HG02870 (cell line): ENCODE data around the gene GPR18.

ENCODE experiments used
- ATAC-seq: cut with Tn5 transposase; IDR thresholded peaks from one replicate; pipeline ENCODE4 v1.9.1; 2021; ENCODE audit warnings: mild to moderate bottlenecking, moderate library complexity; ENCODE audit not compliant: unreplicated experiment

GPR18 gene

DNA sequence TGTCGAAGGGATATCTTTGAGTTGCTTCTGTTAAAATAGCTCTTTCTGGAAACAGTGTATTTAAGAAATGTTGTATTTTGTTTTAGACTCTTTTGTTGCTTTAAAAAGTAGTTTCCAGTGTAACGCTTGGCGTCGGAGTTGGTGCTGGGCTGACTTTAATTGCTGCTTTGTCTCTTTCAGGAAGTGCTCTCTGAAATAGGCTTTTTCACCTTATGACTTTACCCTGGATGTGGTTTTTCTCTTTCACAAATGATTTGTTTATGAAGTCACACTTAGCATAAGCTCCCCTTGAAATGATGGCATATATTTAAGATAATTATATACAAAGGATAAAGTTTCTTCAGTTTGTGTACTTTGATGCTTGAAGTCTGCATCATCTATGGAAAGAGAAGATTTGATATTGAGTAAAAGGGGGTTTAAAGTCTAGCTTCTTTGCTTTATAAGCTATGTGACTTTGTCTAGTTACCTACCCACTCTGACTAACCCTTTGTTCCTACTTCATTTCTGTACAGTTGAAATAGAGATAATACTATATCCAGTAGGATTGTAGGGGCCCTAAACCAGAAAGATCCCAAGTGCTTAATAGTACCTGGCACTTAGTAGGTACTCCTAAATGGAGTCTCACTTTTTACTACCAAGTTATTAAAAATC, at the start of gene GPR18:
Gene GPR18, minus strand, starts transcription at position 170 of the 651 bp plus-strand sequence. CDS start 2,507 bp downstream, outside the sequence.
- peak; percentile 94 for ATAC-seq

DNA sequence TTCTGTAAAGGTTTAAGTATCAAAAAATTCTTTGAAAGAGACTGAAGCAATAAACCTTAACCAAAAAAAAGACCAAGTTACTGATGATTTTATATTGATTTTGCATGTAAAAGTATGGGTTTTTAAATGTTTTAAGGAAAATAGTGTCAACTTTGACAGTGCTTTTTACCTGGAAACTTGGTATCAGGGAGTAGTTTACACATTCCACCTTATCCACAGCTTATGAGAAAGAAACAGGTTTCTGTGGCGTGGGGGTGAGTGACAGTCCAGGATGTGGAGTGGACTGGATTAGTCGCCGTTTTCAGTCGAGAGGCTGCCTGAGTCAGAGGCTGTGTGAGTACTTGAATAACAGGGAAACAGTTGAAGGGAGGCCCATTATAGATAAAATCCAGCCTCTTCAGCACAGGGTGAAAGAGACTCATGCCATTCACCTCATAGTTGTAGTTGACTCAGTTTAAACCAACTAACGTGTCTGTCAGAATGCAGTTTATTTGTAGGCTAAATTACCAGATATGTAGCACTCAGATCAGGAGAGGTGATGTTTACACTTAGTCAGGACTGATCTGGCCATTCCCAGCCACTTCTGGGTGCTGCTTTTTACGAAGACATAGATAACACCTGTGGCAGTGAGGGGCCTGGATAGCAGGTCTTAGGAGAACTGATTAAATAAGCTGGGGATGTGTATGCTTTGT, 49.6 kb upstream of the GPR18 start:
- no peak for ATAC-seq

GRCh38 chr13:99307247-99307646, 49.1 kb upstream of the GPR18 start, which contains the start of gene GPR183:
TSS of gene GPR183 (minus strand) at chr13:99307399. CDS start at chr13:99296145, 11,254 bp downstream.
- ATAC-seq, result peak; percentile 51

DNA sequence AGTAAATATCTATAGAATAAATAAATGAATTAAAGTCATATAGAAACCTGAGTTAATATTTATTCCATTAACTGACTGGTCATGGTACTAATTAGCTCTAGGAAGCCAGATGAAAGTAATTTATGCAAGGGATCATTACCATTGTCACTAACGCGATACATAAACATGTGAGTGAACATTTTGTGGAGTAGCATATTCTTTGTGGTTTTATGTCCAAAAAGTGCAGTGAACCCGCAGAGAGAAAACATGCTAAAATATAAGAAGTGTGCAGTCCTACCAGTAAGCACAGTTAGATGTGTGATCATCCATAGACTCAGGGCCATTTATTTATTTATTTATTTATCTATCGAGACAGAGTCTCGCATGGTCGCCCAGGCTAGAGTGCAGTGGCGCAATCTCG, 47.4 kb upstream of the GPR18 start:
- ATAC-seq, result no peak

- ATAC-seq, result no peak
Measured at GRCh38 chr13:99305158-99305557, 47.0 kb upstream of the GPR18 start.

- no peak for ATAC-seq
Measured at GRCh38 chr13:99304541-99304940, 46.4 kb upstream of the GPR18 start.

DNA sequence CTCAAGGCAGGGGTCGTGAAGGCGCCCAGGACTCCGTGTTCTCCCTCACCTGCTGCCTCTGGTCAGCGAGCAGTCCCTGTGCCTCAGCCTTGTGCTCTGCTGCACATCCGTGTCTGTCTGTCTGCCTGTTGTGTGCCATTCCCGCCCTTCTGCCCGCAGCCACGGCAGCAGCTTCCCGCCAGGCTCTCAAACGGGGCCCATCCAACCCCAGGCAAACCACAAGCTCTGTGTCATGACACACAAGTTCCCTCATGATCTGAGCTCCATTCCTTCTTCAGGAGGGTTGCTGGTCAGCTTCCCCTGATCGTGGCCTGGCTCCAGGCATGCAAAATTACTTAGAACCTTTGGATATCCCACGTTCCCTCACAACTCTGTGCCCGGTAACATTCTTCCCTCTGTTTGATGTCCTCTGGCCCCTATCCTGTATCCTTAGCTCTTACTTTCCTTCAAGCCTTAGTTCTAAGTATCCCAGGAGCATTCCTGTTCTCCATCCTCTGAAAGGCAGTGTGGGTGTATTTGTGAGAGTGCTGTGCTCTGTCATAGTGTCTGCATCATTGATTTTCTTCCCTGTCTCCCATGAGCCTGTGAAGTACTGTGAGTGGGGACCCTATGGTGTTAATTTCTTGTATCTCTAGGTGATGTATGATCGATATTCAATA, 45.8 kb upstream of the GPR18 start:
- no peak for ATAC-seq

DNA sequence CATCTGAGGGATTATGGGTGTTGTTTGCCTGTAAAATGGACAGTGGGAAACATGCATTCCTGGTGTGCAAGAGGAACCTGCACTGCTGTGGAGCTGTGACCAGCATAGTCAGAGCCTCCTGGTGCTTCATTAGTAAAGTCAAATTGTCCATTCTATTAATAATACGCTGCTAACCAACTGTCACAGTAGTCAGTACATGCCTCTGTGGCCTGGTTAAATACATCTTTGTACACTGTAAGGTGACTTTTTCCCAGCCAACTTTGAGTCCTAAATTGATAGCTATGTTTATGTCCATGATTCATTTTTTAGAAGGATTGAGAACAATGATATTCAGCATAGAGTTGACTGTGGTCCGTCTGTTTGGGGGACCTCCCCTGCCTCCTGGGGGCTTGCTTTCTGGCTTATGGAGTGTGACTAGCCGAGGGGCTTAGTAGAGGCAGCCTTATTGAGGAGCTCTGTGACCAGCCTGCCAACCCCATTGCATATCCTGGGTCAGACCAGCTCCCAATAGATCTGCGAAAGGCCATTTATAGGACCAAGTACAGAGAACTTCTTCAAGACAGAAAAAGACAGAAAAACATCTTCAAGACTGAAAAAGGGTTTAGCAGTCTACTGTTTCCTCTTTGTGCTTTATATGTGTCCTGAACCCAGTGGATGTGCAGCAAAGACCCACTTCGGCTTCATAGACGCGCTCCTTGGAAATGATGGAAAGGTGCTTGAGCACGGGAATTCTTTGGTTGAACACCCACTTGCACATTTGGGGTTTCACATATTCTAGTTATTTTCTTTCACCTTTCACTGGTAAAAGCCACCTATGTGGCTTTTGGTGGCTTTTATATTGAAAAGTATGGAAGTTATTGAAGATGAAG, 44.7 kb upstream of the GPR18 start:
- no peak for ATAC-seq

DNA sequence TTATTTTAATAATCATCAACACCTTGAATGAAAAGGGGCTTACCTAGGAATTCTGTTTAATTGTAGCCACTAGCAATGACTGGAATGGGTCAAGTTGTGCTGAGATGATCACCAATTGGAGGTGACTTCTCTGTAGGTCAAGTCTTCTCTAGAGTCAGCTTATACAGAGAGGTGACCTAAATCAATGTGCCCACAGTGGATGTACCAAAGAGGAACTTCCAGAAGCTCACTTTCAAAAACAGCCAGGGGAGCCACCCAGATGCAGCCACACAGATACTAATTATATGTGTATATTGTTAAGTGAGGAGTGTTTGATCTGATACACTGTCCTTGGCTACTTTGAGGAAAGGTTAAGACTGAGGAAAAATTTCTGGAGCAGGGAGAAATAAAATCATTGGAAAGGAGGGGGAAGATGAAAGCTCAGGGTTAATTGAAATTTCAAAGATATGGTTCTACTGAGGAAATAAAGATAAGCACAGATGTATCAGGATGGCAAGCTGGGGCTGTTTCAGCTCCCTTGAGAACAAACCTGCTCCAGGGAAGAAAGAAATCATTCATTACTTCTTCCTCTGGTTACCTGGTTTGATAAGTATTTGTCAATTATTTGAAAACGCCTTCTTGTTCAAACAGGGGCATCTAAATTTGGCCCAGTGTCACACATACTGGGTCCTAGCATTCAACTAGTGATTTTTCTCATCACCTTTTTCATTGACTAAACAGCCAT, 43.9 kb upstream of the GPR18 start:
- ATAC-seq, result no peak

GRCh38 chr13:99301056-99301838, 43.1 kb upstream of the GPR18 start:
- ATAC-seq, result no peak

DNA sequence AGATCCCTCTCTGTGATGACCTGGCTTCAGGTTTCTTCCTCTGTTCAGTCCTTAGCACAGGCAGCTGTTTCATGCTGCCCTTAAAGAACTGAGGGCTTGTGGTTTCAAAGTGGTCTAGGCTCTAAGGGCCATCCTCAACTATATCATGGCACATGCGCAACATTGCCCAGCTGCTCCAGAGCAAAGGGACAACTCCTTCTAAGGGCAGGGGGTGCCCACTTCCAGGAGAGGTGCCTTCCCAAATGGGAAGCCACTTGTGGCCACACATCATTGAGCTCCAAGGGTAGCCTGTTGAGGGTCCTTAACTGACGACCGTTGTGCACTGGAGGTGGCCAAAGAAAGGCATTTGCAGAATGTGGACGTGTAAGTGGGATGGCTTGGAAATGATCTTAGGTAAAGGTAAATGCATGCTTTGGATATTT, 41.8 kb upstream of the GPR18 start:
- no peak for ATAC-seq

GRCh38 chr13:99299256-99299919, 41.2 kb upstream of the GPR18 start:
- no peak for ATAC-seq

GRCh38 chr13:99298056-99298455, 39.9 kb upstream of the GPR18 start:
- ATAC-seq, result no peak

GRCh38 chr13:99297331-99297730, 39.2 kb upstream of the GPR18 start:
- ATAC-seq, result no peak

- ATAC-seq, result peak; percentile 62
Measured at GRCh38 chr13:99296398-99296797, 38.2 kb upstream of the GPR18 start.

DNA sequence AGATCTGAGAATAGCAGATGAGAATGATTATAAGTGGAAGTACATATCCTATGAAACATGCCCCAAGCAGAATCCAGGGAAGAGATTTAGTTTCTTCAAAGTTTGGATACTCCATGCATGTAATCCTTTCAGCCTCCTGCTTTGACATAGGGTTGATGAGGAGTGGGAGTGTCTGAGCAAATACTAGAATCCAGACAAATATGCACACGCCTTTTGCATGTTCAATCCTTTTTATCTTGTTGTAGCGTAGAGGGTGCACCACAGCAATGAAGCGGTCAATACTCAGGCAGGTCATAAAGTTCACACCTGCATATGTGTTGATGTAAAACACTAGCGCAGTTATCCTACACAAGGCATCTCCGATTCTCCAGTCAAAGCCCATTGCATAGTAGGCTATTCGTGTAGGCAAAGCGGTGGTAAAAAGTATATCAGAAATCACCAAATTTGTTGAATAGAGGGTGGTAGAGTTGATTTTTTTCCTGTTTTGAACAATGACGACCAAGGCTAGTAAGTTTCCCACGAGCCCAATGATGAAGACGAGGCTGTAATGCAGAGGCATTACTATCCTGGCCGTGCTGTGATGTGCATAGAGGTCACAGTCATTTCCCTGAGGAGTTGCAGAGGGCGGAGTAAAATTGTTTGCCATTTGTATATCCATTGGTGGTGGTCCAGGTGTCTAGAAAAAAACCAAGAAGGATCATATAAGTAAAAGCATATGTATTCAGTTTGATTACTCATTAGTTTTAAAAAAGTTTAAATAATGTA, 37.5 kb upstream of the GPR18 start:
- no peak for ATAC-seq

DNA sequence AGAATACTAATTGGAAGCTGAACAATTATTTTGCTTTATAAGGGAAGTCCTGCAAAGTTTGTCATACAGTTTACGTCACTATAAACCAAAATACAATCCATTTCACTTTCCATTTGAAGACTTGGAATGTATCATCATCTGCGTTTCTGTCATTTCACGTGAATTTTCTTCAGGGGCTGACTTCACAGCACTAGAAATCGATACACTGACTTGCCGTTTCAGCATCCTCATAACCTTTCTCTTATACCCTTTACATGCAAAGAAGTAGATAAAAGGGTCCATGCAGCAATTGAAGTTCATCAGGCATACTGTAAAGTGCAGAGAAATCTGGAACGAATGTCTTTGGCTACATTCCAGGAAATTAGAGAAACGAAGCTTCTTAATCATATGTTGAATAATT, 36.8 kb upstream of the GPR18 start:
- ATAC-seq, result no peak

DNA sequence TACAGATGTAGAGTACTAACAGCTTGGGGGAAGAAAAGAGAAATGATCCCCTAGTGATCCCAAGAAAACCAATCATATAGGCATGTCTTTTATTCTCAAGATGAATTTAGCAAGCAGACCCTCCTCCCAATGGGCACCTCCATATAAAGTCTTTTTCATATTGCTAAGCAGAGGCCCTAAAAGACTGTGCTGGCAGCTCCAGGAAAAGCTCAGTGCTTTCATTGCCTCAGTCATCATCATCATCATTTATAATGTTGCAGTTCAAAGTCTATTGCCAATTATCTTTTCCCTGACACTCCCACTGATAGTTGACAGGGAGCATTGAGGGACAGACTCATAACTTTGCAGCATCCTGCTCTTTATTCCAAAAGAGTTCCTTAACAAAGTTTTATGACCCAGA, 36.0 kb upstream of the GPR18 start:
- ATAC-seq, result no peak
